Stromal cell of bone marrow (primary cell): ENCODE results near the gene LYSMD3.

ENCODE experiments used
- DNase-seq: peaks from one replicate; pipeline ENCODE4 v3.0.0-alpha.2; 2012; ENCODE audit warnings: low read depth

LYSMD3 gene

GRCh38 chr5:90479611-90480385 is 49.6 kb downstream of the LYSMD3 start:
- no peak for DNase-seq

GRCh38 chr5:90477621-90478215 is 51.7 kb downstream of the LYSMD3 start:
- DNase-seq = no peak

GRCh38 chr5:90477073-90477472 is 52.3 kb downstream of the LYSMD3 start:
- no peak for DNase-seq

GRCh38 chr5:90476391-90476790 is 53.0 kb downstream of the LYSMD3 start:
- no peak for DNase-seq

GRCh38 chr5:90475436-90475980 is 53.9 kb downstream of the LYSMD3 start:
- no peak for DNase-seq

GRCh38 chr5:90474235-90475107 is 54.9 kb downstream of the LYSMD3 start, which contains the start of the genes MBLAC2 and POLR3G:
Gene MBLAC2, minus strand, starts transcription at chr5:90474771. Its CDS starts 479 bp downstream, at chr5:90474292.
Gene POLR3G, plus strand, starts transcription at chr5:90474864. Its CDS starts 10,704 bp downstream, at chr5:90485568.
- peak; percentile 77 for DNase-seq

- no peak for DNase-seq
These were observed 55.8 kb downstream of the LYSMD3 start for GRCh38 chr5:90473396-90474234.

GRCh38 chr5:90472783-90473395 is 56.5 kb downstream of the LYSMD3 start:
- DNase-seq = no peak
